HL-60/S4 treated with retinoic acid at 250 ng/mL for 4 days and 3 days (cell line): ENCODE data around the gene APC2.

Source experiments
- in situ Hi-C: fragments of 300-500 bp; cut with MboI; formaldehyde crosslinking; loops from 2 replicates; pipeline ENCODE4 v1.7.0; 2022; ENCODE audit warnings: low sequenced_read_pairs

APC2 gene

DNA sequence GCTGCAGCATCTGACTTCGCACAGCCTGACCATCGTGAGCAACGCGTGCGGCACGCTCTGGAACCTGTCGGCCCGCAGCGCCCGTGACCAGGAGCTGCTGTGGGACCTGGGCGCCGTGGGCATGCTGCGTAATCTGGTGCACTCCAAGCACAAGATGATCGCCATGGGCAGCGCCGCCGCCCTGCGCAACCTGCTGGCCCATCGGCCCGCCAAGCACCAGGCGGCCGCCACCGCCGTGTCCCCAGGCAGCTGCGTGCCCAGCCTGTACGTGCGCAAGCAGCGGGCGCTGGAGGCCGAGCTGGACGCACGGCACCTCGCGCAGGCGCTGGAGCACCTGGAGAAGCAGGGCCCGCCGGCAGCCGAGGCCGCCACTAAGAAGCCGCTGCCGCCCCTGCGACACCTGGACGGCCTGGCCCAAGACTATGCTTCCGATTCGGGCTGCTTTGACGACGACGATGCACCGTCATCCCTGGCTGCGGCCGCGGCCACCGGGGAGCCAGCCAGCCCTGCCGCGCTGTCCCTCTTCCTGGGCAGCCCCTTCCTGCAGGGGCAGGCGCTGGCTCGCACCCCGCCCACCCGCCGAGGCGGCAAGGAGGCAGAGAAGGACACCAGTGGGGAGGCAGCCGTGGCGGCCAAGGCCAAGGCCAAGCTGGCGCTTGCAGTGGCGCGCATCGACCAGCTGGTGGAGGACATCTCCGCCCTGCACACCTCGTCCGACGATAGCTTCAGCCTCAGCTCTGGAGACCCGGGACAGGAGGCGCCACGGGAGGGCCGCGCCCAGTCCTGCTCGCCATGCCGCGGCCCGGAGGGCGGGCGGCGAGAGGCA is 15.5 kb downstream of the APC2 start:
- in situ Hi-C loops: no loop called here

DNA sequence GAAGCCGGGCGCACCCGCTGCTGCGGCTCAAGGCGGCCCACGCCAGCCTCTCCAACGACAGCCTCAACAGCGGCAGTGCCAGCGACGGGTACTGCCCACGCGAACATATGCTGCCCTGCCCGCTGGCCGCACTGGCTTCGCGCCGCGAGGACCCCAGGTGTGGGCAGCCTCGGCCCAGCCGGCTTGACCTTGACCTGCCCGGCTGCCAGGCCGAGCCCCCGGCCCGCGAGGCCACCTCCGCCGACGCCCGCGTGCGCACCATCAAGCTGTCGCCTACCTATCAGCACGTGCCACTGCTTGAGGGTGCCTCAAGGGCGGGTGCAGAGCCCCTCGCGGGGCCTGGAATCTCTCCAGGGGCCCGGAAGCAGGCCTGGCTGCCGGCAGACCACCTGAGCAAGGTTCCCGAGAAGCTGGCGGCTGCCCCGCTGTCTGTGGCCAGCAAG is 16.1 kb downstream of the APC2 start:
- in situ Hi-C loops: no loop called here

DNA sequence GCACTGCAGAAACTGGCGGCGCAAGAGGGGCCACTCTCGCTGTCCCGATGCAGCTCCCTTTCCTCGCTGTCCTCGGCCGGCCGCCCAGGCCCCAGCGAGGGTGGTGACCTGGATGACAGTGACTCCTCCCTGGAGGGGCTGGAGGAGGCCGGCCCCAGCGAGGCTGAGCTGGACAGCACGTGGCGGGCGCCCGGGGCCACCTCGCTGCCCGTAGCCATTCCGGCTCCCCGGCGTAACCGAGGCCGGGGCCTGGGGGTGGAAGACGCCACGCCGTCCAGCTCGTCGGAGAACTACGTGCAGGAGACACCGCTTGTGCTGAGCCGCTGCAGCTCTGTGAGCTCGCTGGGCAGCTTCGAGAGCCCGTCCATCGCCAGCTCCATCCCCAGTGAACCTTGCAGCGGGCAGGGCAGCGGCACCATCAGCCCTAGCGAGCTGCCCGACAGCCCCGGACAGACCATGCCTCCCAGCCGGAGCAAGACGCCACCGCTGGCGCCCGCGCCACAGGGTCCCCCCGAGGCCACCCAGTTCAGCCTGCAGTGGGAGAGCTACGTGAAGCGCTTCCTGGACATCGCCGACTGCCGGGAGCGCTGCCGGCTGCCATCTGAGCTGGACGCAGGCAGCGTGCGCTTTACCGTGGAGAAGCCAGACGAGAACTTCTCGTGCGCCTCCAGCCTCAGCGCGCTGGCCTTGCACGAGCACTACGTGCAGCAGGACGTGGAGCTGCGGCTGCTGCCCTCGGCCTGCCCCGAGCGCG is 16.7 kb downstream of the APC2 start:
- in situ Hi-C loops: no loop called here

DNA sequence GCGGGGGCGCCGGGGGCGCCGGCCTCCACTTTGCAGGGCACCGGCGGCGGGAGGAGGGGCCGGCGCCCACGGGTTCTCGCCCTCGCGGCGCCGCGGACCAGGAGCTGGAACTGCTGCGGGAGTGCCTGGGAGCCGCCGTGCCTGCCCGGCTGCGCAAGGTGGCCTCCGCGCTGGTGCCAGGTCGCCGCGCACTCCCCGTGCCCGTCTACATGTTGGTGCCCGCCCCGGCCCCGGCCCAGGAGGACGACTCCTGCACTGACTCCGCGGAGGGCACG is 17.2 kb downstream of the APC2 start:
- in situ Hi-C loops: no loop called here

DNA sequence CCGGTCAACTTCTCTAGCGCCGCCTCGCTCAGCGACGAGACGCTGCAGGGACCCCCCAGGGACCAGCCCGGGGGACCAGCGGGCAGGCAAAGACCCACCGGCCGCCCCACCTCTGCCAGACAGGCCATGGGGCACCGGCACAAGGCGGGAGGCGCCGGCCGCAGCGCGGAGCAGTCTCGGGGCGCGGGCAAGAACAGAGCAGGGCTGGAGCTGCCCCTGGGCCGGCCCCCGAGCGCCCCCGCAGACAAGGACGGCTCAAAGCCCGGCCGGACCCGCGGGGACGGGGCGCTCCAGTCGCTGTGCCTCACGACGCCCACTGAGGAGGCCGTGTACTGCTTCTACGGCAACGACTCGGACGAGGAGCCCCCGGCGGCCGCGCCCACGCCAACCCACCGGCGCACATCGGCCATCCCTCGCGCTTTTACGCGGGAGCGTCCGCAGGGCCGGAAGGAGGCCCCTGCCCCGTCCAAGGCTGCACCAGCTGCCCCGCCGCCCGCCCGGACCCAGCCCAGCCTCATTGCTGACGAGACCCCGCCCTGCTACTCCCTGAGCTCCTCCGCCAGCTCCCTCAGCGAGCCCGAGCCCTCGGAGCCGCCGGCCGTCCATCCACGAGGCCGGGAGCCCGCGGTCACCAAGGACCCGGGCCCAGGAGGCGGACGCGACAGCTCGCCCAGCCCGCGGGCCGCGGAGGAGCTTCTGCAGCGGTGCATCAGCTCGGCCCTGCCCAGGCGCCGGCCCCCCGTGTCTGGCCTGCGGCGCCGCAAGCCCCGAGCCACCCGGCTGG is 17.8 kb downstream of the APC2 start:
- in situ Hi-C loops: no loop called here

DNA sequence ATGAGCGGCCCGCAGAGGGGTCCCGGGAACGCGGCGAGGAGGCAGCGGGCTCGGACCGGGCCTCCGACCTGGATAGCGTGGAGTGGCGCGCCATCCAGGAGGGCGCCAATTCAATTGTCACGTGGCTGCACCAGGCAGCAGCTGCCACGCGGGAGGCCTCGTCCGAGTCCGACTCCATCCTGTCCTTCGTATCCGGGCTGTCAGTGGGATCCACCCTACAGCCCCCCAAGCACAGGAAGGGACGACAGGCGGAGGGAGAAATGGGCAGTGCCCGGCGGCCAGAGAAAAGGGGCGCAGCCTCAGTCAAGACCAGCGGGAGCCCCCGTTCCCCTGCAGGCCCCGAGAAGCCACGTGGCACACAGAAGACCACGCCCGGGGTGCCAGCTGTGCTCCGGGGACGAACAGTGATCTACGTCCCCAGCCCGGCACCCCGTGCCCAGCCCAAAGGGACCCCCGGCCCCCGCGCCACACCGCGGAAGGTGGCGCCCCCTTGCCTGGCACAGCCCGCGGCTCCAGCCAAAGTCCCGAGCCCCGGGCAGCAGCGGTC is 18.4 kb downstream of the APC2 start:
- in situ Hi-C loops: no loop called here

DNA sequence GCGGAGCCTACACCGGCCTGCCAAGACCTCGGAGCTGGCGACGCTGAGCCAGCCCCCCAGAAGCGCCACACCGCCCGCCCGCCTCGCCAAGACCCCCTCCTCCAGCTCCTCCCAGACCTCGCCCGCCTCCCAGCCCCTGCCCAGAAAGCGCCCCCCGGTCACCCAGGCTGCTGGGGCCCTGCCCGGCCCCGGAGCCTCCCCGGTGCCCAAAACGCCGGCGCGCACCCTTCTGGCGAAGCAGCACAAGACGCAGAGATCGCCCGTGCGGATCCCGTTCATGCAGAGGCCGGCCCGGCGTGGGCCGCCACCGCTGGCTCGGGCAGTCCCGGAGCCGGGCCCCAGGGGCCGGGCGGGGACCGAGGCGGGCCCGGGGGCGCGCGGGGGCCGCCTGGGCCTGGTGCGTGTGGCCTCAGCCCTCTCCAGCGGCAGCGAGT is 18.9 kb downstream of the APC2 start:
- in situ Hi-C loops: no loop called here

DNA sequence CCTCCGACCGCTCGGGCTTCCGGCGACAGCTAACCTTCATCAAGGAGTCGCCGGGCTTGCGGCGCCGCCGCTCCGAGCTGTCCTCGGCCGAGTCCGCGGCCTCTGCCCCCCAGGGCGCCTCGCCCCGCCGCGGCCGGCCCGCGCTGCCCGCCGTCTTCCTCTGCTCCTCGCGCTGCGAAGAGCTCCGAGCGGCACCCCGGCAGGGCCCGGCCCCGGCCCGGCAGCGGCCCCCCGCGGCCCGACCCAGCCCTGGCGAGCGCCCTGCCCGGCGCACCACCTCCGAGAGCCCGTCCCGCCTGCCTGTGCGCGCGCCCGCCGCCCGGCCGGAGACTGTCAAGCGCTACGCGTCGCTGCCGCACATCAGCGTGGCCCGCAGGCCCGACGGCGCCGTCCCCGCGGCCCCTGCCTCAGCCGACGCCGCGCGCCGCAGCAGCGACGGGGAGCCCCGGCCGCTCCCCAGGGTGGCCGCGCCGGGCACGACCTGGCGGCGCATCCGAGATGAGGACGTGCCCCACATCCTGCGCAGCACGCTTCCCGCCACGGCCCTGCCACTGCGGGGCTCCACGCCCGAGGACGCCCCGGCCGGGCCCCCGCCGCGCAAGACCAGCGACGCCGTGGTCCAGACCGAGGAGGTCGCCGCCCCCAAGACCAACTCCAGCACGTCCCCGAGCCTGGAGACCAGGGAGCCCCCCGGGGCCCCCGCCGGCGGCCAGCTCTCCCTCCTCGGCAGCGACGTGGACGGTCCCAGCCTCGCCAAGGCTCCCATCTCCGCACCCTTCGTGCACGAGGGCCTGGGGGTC is 19.5 kb downstream of the APC2 start:
- in situ Hi-C loops: no loop called here

DNA sequence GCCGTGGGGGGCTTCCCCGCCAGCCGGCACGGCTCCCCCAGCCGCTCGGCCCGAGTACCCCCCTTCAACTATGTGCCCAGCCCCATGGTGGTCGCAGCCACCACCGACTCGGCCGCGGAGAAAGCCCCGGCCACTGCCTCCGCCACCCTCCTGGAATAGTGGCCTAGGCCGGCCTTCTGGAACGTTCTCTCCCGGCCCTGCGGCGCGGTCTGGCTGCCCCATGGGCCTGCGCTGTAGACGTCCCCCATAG is 20.1 kb downstream of the APC2 start:
- in situ Hi-C loops: no loop called here

DNA sequence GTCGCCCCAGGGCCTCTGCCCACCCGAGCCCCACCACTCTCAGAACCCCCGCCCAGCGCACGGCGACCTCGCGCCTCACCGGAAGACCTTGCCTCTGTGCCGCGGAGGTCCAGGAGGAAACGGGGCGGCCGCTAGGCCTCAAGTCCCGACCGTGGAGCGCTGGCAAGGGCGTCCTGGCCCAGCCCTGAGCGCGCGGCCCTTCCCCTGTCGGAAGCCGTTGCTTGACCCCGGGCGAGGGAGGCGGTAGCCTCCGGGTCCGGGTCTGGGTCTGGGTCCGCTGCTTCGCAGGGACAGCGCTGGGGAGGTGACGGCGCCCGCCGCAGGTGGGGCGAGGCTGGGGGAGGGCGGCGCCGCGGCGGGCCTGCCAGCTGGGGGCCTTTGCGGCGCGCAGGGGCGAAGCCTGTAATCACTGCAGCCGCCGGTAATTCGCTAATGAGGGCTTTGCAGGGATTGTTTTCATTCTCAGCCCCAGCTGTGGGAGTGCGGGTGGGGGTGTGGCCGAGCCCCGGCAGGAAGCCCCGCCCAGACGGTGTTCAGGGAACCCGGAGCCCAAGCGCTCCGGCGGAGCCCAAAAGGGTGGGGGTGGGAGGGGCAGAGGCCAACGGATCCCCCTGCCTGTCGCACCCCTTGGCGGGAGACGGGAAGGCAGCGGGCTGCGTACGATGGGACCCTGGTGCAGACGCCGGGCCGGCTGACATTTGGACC is 20.5 kb downstream of the APC2 start:
- in situ Hi-C loops: no loop called here

DNA sequence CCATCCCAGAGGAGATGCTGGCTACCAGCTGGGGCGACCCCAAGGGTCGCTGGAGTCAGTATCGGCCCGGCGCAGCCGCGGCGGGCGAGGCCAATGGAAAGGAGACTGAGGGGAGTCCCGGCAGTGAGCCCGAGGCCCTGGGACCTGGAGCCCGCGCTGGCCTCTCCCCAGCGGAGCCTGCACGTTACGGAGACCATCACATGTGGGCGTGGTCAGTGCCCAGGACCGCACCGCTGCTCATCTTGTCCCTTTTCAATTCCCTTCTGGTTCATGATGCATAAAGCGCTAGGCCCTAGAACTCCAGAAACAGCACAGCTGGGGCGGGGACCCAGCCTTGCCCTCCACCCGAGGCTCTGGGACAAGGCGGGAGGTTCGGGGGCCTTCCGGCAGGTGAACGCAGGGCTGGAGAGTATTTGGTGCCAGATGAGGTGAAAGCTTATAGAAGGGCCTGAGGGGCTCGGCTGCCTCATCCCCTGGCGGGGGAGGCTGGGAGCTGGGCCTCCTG is 21.1 kb downstream of the APC2 start:
- in situ Hi-C loops: no loop called here

DNA sequence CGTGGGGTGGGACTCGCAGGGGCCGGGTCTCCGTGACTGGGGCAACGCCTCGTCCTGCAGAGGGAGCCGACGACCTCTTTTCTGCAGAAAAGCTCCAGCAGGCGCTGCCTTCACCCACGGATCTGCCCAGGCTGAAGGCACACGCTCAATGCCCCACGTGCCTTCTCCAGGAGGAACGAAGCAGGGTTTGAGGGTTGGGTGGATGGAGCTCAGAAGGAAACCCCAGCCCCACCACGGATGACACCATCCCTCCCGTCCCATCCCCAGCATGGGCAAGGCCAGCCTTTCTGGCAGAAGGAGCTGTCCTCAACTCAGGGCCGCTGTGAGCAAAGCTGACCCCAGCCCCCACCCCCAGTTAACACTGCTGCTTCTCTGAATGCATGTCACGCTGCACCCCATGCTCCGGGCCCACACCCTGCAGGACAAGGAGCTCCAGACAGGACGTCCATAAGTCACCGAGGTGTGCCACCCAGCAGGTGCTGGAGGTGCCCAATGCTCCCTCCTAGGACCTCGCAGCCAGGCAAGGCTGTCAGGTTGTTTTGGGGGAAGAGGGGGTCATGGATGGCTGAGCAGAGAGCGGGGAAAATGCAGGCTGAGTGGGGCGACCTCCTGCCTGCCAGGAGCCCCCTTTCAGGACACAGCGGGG is 21.7 kb downstream of the APC2 start:
- in situ Hi-C loops: no loop called here

DNA sequence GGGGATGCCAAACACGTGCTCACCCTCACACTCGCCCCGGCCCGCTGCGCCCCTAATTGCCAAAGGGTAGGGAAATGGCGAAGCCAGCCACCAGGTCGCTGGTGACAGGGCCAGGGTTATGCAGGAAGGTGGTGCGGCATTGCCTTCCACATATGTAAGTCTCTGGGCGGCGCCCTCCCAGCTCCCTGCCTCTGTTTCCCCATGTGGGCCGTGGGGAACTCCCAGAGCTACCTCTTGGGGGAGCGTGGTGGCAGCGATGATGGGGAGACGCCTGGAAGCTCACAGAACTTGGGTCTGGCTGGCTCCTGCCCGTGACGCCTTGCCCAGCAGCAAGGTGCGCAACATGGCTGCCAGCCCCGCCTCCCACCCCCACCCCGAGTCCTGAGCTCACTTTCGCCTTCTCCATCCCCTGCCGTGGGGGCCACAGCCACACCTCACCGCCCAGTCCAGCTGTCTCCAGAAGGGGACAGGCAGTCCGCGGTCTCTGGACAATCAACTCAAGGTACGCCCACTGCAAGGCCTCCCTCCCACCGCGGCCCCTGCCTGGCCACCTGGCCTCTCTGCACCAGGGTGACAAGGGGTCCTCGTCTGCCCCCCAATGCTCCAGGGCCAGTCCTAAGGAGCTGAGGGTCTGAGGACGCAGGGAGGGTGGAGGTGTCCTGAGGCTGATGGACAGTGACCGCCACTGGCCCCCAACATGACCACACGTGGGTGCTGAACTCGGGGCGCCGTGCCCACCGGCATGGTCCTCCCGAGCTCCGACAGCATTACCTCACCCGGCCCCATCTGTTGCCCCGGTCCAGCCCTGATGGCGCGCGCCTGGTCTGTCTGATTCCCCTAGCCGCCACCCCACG is 22.5 kb downstream of the APC2 start:
- in situ Hi-C loops: no loop called here

DNA sequence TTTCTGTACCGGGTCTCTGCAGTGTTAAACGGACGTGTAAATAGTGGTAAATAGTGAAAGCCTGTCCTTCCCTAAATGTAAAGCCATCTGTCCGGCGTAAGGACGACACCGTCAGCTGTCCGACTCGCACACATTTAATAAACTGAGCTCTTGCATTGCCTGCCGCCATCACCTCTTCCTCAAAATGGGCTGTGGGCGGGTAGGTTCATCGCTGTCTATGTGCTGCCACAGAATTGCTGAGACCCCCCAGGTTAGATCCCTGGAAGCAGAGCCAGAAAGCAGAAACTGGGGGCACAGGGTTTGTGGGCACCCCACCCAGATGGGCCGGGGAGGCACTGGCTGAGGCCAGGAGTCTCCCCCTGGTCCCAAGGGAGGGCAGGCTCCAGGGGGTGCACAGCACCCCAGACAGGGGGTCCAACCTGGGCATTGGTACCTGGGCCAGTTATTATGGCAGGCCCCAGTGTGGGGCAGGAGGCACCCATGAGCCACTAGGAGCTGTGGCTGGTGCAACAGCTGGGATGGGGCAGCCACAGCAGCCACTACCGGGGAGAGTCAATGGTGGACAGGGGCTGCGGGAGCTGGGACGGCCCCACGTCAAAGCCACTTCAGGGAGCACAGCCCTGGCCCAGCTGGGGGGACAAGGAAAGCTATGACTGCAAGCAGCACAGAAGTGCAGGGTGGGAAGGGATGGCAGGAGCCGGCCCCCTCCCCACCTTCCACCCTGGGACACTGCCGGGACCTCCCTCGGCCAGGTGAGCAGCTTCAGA is 23.3 kb downstream of the APC2 start:
- in situ Hi-C loops: no loop called here

DNA sequence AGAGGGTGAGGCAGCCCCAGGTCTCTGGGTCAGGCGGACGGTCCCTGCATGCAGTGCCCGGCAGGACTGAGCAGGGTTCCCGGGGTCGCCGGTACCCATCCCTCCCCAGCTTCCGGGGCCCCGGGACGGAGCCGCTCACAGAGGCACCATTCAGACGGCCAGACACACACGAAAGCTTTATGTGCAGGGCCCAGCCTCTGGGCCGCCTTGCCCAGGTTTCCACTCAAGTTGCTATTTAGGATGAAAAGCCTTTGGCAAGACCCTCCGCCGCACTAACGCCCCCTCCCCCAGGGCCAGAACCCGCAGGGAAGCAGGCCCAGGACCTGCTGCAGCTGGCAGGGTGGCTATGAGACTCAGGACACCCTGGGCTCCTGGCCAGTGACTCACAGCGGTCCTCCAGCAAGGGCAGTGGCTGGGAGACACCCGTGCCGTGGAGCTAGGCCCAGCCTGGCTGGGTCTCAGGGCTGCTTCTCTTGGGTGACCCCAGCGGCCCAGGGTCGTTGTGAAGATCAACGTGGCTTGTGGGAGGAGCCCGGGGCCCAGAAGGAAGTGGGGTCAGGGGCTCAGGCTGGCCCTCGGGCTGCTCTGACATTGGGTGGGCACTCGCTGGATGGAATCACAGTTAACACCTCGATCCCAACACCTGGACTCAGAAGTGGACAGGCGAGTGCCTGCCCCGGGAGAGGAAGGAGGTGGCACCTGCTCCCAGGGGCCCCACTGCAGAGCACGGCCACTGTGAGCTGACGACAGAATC is 24.3 kb downstream of the APC2 start:
- in situ Hi-C loops: no loop called here

DNA sequence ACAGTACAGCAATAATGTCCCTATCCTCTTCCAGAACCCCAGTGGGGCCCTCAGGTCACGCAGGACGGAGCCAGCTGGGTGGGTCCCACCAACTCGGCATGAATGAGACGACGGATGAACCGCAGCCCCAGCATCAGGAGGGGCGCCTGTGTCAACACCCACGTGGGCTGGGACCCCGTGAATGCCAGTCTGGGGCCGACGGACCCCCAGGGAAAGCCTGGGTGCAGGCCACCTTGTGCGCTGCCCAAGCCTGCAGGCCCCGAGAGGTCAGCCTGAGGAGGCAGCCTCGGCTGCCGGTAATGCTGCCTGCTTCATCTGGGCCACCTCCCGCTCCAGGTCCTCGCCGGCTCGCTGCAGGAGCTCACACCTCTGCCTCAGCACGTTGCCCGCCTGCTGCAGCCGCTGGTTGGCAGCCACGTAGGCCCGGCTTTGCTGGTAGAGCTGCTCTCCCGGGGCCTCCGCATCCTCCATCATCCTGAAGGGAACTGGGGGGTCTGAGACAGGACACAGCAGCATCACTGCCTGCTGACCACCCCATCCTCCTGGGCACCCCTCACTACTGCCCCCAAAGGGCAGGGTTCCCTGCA is 24.9 kb downstream of the APC2 start:
- in situ Hi-C loops: no loop called here
